Spinal cord (tissue), 10 donors: ENCODE data around the gene NR2C1. TPM values are rescaled to one million over a fixed set of nuclear protein-coding genes. Genes with fewer than 3 reads are reported as not detected.
A peak's percentile ranks its signal among the peaks of the same experiment; 100 is the strongest.

Experiments
- DNase-seq, 6 donors: peaks; one replicate each; pipeline versions ENCODE4 v3.0.0 to v3.0.0-alpha.2; 2013 to 2015; ENCODE audit warnings: low spot score in 6 of 6, low read depth in 4 of 6
- H3K27ac ChIP-seq: one replicate; pipeline ENCODE4 v1.5.1; 2013; ENCODE audit warnings: low read depth, low read length, control low read depth
- H3K27me3 ChIP-seq: one replicate; pipeline ENCODE4 v1.6.1; 2013; ENCODE audit warnings: low read length; ENCODE audit not compliant: control insufficient read depth, insufficient read depth
- H3K36me3 ChIP-seq: one replicate; pipeline ENCODE4 v1.6.1; 2013; ENCODE audit warnings: low read length; ENCODE audit not compliant: control insufficient read depth, insufficient read depth
- H3K4me1 ChIP-seq: one replicate; pipeline ENCODE4 v1.6.1; 2013; ENCODE audit warnings: low read length; ENCODE audit not compliant: control insufficient read depth, insufficient read depth
- H3K4me3 ChIP-seq: one replicate; pipeline ENCODE4 v1.5.1; 2013; ENCODE audit warnings: low read depth, low read length, control low read depth
- H3K9me3 ChIP-seq: one replicate; pipeline ENCODE4 v1.6.1; 2013; ENCODE audit warnings: low read length; ENCODE audit not compliant: control insufficient read depth, insufficient read depth
- WGBS: methylation state at CpG from one replicate; pipeline ENCODE4 v1.1.5; 2013; ENCODE audit warnings: missing lambda C conversion rate; ENCODE audit not compliant: insufficient coverage; 5-methylcytosine and 5-hydroxymethylcytosine counted together
- polyA plus RNA-seq, 2 donors: library from polyadenylated mRNA; unstranded; fragments of 120-200 nt; gene quantifications; one replicate each; pipeline ENCODE4 v1.2.1, GENCODE V29; 2013; ENCODE audit not compliant: insufficient read length in 2 of 2
- total RNA-seq, 2 donors: library from RNA; depleted of rRNA in 1 of 2; stranded (reverse); fragments of 120-200 nt in 1 of 2; fragments of >200 nt in 1 of 2; gene quantifications; one replicate each; pipeline versions ENCODE4 v1.2.3 to v1.2.4, GENCODE V29; 2013 to 2014
- donor health status: healthy.

NR2C1 gene
- total and polyA plus RNA-seq, 4 donors: 50.6 to 76.1 (median 69.2) TPM

DNA sequence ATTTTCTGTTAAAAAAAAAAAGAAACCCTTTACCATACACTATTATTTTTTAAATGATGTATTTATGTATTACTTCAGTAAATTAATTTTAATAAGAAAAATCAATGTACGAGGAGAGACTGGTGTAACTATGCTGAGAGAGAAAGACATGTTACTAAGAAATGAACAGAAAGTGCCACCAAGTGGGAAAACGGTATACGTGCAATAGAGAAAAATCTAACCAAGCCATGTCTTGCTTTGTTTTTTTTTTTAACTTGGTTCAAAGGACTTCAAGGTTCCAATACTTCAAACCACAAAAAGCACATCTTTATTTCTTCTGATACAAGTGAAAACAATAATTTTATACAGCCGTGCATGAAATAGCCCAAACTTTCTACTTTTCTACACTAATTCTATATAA is 92.8 kb downstream of the NR2C1 start:
- no peak overlapping the region for H3K4me3 ChIP-seq
- H3K4me1 ChIP-seq: no peaks in the 10 kb centered on the region
- H3K27ac ChIP-seq: no peak overlapping the region
- no peaks in the 10 kb centered on the region for H3K9me3 ChIP-seq
- no peaks in the 10 kb centered on the region for H3K27me3 ChIP-seq
- WGBS: 20% methylated on average over 1 of the region's 4 CpGs
- H3K36me3 ChIP-seq: peaks cover 7% of the 10 kb centered on the region
- DNase-seq: peak in 4 of 6 donors; percentile 33 to 90 (median 56)

GRCh38 chr12:94979941-94980340 is 93.5 kb downstream of the NR2C1 start:
- peaks cover 7% of the 10 kb centered on the region for H3K36me3 ChIP-seq
- no peaks in the 10 kb centered on the region for H3K27me3 ChIP-seq
- H3K4me3 ChIP-seq: no peak overlapping the region
- H3K9me3 ChIP-seq: no peaks in the 10 kb centered on the region
- H3K27ac ChIP-seq: no peak overlapping the region
- H3K4me1 ChIP-seq: no peaks in the 10 kb centered on the region
- WGBS: 100% methylated on average over 3 of the region's 4 CpGs
- DNase-seq: no peak

- WGBS: 94% methylated on average over 4 of the region's 4 CpGs
- no peak overlapping the region for H3K4me3 ChIP-seq
- DNase-seq: no peak
Measured at GRCh38 chr12:94977766-94978468, 95.5 kb downstream of the NR2C1 start.

GRCh38 chr12:94973221-94973620 is 100.2 kb downstream of the NR2C1 start:
- no CpG with 5 or more reads among the region's 5 CpGs for WGBS

More at GRCh38 chr12:94977766-94978468, 95.5 kb downstream of the NR2C1 start:
- Histone ChIP-seq H3K4me1 (no peaks in the 10 kb centered on the region), H3K27ac (no peak overlapping the region), H3K36me3 (no peaks in the 10 kb centered on the region), H3K27me3 (no peaks in the 10 kb centered on the region), H3K9me3 (no peaks in the 10 kb centered on the region)

DNA sequence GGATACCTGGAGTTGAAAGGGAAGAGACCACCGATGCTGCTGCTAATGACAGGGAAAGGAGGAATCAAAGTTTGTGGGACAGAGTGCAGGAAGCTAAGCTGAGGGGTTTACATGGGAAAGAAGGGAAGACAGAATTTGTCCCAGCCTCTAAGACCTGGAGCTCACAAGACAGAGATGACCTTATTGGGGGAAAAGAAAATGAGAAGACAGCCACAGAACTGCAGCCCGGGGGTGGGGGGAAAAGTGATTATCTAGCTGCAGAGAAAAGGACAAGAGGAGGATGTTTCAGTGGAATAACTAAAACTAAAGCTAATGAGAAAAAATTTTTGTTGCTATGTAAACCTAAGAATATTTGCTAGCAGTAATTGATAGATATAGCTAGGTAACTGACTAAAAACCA is 100.6 kb downstream of the NR2C1 start:
- no peak overlapping the region for H3K27ac ChIP-seq
- H3K9me3 ChIP-seq: no peaks in the 10 kb centered on the region
- WGBS: 92% methylated on average over 1 of the region's 2 CpGs
- H3K4me1 ChIP-seq: no peaks in the 10 kb centered on the region
- no peak overlapping the region for H3K4me3 ChIP-seq
- H3K27me3 ChIP-seq: no peaks in the 10 kb centered on the region
- H3K36me3 ChIP-seq: no peaks in the 10 kb centered on the region
- DNase-seq: no peak

More at GRCh38 chr12:94973221-94973620, 100.2 kb downstream of the NR2C1 start:
- Histone ChIP-seq H3K36me3 (no peaks in the 10 kb centered on the region), H3K27me3 (no peaks in the 10 kb centered on the region), H3K4me1 (no peaks in the 10 kb centered on the region), H3K27ac (no peak overlapping the region), H3K9me3 (no peaks in the 10 kb centered on the region), H3K4me3 (no peak overlapping the region)
- peak in 1 of 6 donors; percentile 27 for DNase-seq

DNA sequence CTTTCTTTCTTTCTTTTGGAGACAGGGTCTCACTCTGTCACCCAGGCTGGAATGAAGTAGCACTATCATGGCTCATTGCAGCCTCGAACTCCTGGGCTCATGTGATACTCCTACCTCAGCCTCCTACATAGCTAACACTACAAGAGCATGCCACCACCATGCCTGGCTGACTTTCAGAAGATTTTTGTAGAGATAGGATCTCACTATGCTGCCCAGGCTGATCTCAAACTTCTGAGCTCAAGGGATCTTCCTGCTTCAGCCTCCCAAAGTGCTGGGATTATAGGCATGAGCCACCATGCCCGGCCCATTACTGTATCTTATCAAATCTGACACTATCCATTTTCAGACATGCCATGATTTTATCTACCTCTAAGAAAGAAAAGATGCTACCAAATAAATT is 101.5 kb downstream of the NR2C1 start:
- Histone ChIP-seq H3K4me1 (no peaks in the 10 kb centered on the region), H3K4me3 (no peak overlapping the region), H3K36me3 (no peaks in the 10 kb centered on the region), H3K27me3 (no peaks in the 10 kb centered on the region), H3K27ac (no peak overlapping the region), H3K9me3 (no peaks in the 10 kb centered on the region)
- 100% methylated on average over 1 of the region's 2 CpGs for WGBS
- DNase-seq: no peak

- no peak for DNase-seq
- Histone ChIP-seq H3K27ac (no peak overlapping the region), H3K4me1 (no peaks in the 10 kb centered on the region), H3K4me3 (no peak overlapping the region), H3K36me3 (no peaks in the 10 kb centered on the region), H3K9me3 (no peaks in the 10 kb centered on the region), H3K27me3 (no peaks in the 10 kb centered on the region)
- no CpG with 5 or more reads among the region's 1 CpG for WGBS
Measured at GRCh38 chr12:94970560-94970959, 102.9 kb downstream of the NR2C1 start.

Other genes with a start within 250 kb of the NR2C1 start
- gene NDUFA12, start 69.9 kb downstream of the NR2C1 start, total RNA-seq: 100 to 1,000 TPM; 105 to 152 TPM
- gene NDUFA12, start 69.9 kb downstream of the NR2C1 start, polyA plus RNA-seq: 100 to 1,000 TPM; 162 TPM
- 10 to 100 TPM; 23.5 to 42.9 TPM for gene FGD6, start 143.8 kb upstream of the NR2C1 start, total RNA-seq
- gene FGD6, start 143.8 kb upstream of the NR2C1 start, polyA plus RNA-seq: 1 to 10 TPM; 6.1 to 6.9 TPM
- gene VEZT, start 144.2 kb upstream of the NR2C1 start, total RNA-seq: 100 to 1,000 TPM; 128 to 164 TPM
- gene VEZT, start 144.2 kb upstream of the NR2C1 start, polyA plus RNA-seq: 10 to 100 TPM; 68.4 to 76.2 TPM